HL-60 (cell line): ENCODE measurements around the gene EFCAB6.

Experiments used
- DNase-seq, 2 experiments: peaks; one replicate each; pipeline ENCODE4 v3.0.0-alpha.2; 2010 to 2020; ENCODE audit warnings: low read depth in 1 of 2, low spot score in 1 of 2
- H3K27ac ChIP-seq: fragments of 250-450 bp; sonication (Bioruptor Pico); replicated peaks from 2 replicates; pipeline ENCODE4 v1.5.1; 2020; ENCODE audit warnings: mild to moderate bottlenecking, moderate library complexity
- H3K27me3 ChIP-seq: fragments of 250-450 bp; sonication (Bioruptor Pico); 2 replicates; pipeline ENCODE4 v1.5.1; 2021; ENCODE audit warnings: mild to moderate bottlenecking, moderate library complexity; ENCODE audit not compliant: insufficient read depth, poor library complexity, severe bottlenecking
- H3K4me3 ChIP-seq: replicated peaks from 2 replicates; pipeline ENCODE4 v1.5.1; 2011; ENCODE audit warnings: mild to moderate bottlenecking, control low read depth, low read length; ENCODE audit not compliant: insufficient read depth
- CTCF ChIP-seq: IDR thresholded peaks from one replicate; pipeline ENCODE4 v1.5.1; 2011; ENCODE audit warnings: low read length, control low read depth, inconsistent platforms; ENCODE audit not compliant: insufficient read depth
- GABPA ChIP-seq: IDR thresholded peaks from 2 replicates; pipeline ENCODE4 v1.6.1; 2012; ENCODE audit warnings: low read depth
- POLR2AphosphoS5 ChIP-seq: IDR thresholded peaks from 2 replicates; pipeline ENCODE4 v1.6.1; 2012; ENCODE audit warnings: low read depth
- REST ChIP-seq: IDR thresholded peaks from 2 replicates; pipeline ENCODE4 v1.6.1; 2012; ENCODE audit warnings: low read depth; ENCODE audit not compliant: insufficient replicate concordance
- SPI1 ChIP-seq: IDR thresholded peaks from 2 replicates; pipeline ENCODE4 v1.6.1; 2012; ENCODE audit warnings: low read depth, mild to moderate bottlenecking, borderline replicate concordance

EFCAB6 gene

GRCh38 chr22:43706151-43706550, 106.0 kb downstream of the EFCAB6 start:
- H3K27ac ChIP-seq, result no peak overlapping the region
- H3K4me3 ChIP-seq, result no peak overlapping the region
- no peak for DNase-seq

GRCh38 chr22:43704051-43704450, 108.1 kb downstream of the EFCAB6 start:
- Histone ChIP-seq H3K27me3 (no peaks in the 10 kb centered on the region), H3K27ac (no peak overlapping the region), H3K4me3 (no peak overlapping the region)
- DNase-seq, result no peak
- no peak for TF ChIP-seq POLR2AphosphoS5
- no peak for TF ChIP-seq CTCF
- TF ChIP-seq GABPA, result no peak

More at GRCh38 chr22:43706151-43706550, 106.0 kb downstream of the EFCAB6 start:
- no peak for TF ChIP-seq SPI1
- no peak for TF ChIP-seq POLR2AphosphoS5
- TF ChIP-seq CTCF, result no peak
- no peak for TF ChIP-seq GABPA
- no peak for TF ChIP-seq REST
- peaks cover 2% of the 10 kb centered on the region for H3K27me3 ChIP-seq

GRCh38 chr22:43698403-43698802, 113.7 kb downstream of the EFCAB6 start:
- no peak for TF ChIP-seq CTCF
- TF ChIP-seq REST, result no peak
- no peak for TF ChIP-seq GABPA
- TF ChIP-seq SPI1, result no peak
- no peak for TF ChIP-seq POLR2AphosphoS5
- DNase-seq, result no peak
- H3K4me3 ChIP-seq, result no peak overlapping the region
- H3K27me3 ChIP-seq, result no peaks in the 10 kb centered on the region
- no peak overlapping the region for H3K27ac ChIP-seq

- Histone ChIP-seq H3K27ac (no peak overlapping the region), H3K4me3 (no peak overlapping the region), H3K27me3 (peaks cover under 1% of the 10 kb centered on the region)
- no peak for TF ChIP-seq GABPA
- no peak for TF ChIP-seq POLR2AphosphoS5
- TF ChIP-seq CTCF, result no peak
- TF ChIP-seq REST, result no peak
- no peak for TF ChIP-seq SPI1
- no peak for DNase-seq
Measured at GRCh38 chr22:43697894-43698293, 114.2 kb downstream of the EFCAB6 start.
